ENCODE results near the gene TGFBR3L. TPM values are rescaled to one million over a fixed set of nuclear protein-coding genes. Genes with fewer than 3 reads are reported as not detected.

TGFBR3L gene
- total RNA-seq, 1 experiment from 2014 or later: 12.5 TPM

GRCh38 chr19:7868326-7868670 is 46.3 kb upstream of the TGFBR3L start:
- no peak for TF ChIP-seq POLR2AphosphoS5 (IDR thresholded peaks at IDR 0.05; ENCODE audit: low read depth, low read length)
- no peak for TF ChIP-seq SIN3A (IDR thresholded peaks at IDR 0.05; ENCODE audit: borderline replicate concordance, insufficient read depth, low read depth, low read length)
- no peak for TF ChIP-seq TCF7L2 (IDR thresholded peaks at IDR 0.05; ENCODE audit: low read depth, low read length)
- TF ChIP-seq REST (IDR thresholded peaks at IDR 0.05; ENCODE audit: insufficient read depth in 1 of 2, low read depth in 2 of 2, low read length in 1 of 2): no peak
- no peak for TF ChIP-seq CTCF (IDR thresholded peaks at IDR 0.05)
- in situ Hi-C loops (cut with HindIII; ENCODE audit: low pct_unique_long_range_greater_than_20kb, low sequenced_read_pairs) (no loop called here), intact Hi-C loops (cut with micrococcal nuclease; ENCODE audit: unreplicated experiment) (no loop called here)
- no TSS peak for BruUV-seq (replicated peaks)
- H3K4me1 ChIP-seq (ENCODE audit: control insufficient read depth, insufficient read depth, low read length): no peaks in the 10 kb centered on the region
- H3K4me3 ChIP-seq (ENCODE audit: low read depth in 2 of 2, low read length in 2 of 2): peak overlapping the region; percentile 42 to 62; a peak in 3 of 4 replicates
- DNase-seq (ENCODE audit: low read depth, low spot score) (no peak), ATAC-seq (no peak)
- H3K36me3 ChIP-seq (ENCODE audit: control insufficient read depth, insufficient read depth, low read length): no peaks in the 10 kb centered on the region
- no peaks in the 10 kb centered on the region for H3K27me3 ChIP-seq (ENCODE audit: control insufficient read depth, insufficient read depth, low read length)
- no peak overlapping the region for H3K27ac ChIP-seq (ENCODE audit: low read length)
- ChIA-PET POLR2A (interaction anchor here (1.8 kb wide), 1 partner anchor 34 kb away, joined by 9 read pairs; no protein-coding TSS in a partner anchor), CTCF (interaction anchor here (0.6 to 1.1 kb wide), 2 partner anchors 14 to 287 kb away, joined by 4 to 5 read pairs; no protein-coding TSS in a partner anchor)
- no peaks in the 10 kb centered on the region for H3K9me3 ChIP-seq (ENCODE audit: control insufficient read depth, insufficient read depth, low read depth, low read length)

GRCh38 chr19:7868671-7869452 is 45.8 kb upstream of the TGFBR3L start:
- H3K36me3 ChIP-seq (ENCODE audit: control insufficient read depth, insufficient read depth, low read length): no peaks in the 10 kb centered on the region
- H3K9me3 ChIP-seq (ENCODE audit: control insufficient read depth, insufficient read depth, low read depth, low read length): no peaks in the 10 kb centered on the region
- CTCF ChIA-PET: interaction anchor here (0.6 to 1.1 kb wide), 7 partner anchors 10 to 286 kb away, joined by 3 to 6 read pairs (median 5); no protein-coding TSS in a partner anchor
- POLR2A ChIA-PET: interaction anchor here (0.6 to 1.8 kb wide), 2 partner anchors 33 to 314 kb away, joined by 3 to 9 read pairs; no protein-coding TSS in a partner anchor
- H3K4me3 ChIP-seq (ENCODE audit: low read depth in 2 of 2, low read length in 2 of 2): peak overlapping the region; percentile 42 to 62
- no peaks in the 10 kb centered on the region for H3K27me3 ChIP-seq (ENCODE audit: control insufficient read depth, insufficient read depth, low read length)
- H3K27ac ChIP-seq (ENCODE audit: low read length): no peak overlapping the region
- BruUV-seq (replicated peaks): no TSS peak
- in situ Hi-C loops (cut with HindIII; ENCODE audit: low pct_unique_long_range_greater_than_20kb, low sequenced_read_pairs): no loop called here
- peak; percentile 78 for ATAC-seq
- H3K4me1 ChIP-seq (ENCODE audit: control insufficient read depth, insufficient read depth, low read length): no peaks in the 10 kb centered on the region
- intact Hi-C loops (cut with micrococcal nuclease; ENCODE audit: unreplicated experiment): no loop called here
- TF ChIP-seq TCF7L2 (IDR thresholded peaks at IDR 0.05; ENCODE audit: low read depth, low read length) (no peak), SIN3A (IDR thresholded peaks at IDR 0.05; ENCODE audit: borderline replicate concordance, insufficient read depth, low read depth, low read length) (0 out of 2 replicates have a peak, but pooled peaks have one; percentile 35), REST (IDR thresholded peaks at IDR 0.05; ENCODE audit: insufficient read depth in 1 of 2, low read depth in 2 of 2, low read length in 1 of 2) (no peak), CTCF (IDR thresholded peaks at IDR 0.05) (peak; percentile 90), POLR2AphosphoS5 (IDR thresholded peaks at IDR 0.05; ENCODE audit: low read depth, low read length) (no peak)
- DNase-seq (ENCODE audit: low read depth, low spot score): no peak

Measured in Panc1 (cell line).